Measurements from ENCODE around the gene PHETA2.
"Not testable (repeated sequence)": the region's sequence is repeated elsewhere in the genome, so short reads cannot be mapped to it uniquely, and the experiment has no call there.

The PHETA2 gene

GRCh38 chr22:42101199-42101598 is 27.2 kb downstream of the PHETA2 start:
- no peak for DNase-seq (ENCODE audit: low read depth in 1 of 2, low spot score in 1 of 2)

GRCh38 chr22:42104332-42104860 is 30.3 kb downstream of the PHETA2 start:
- DNase-seq (ENCODE audit: low read depth in 1 of 2, low spot score in 1 of 2) = not testable (repeated sequence)

GRCh38 chr22:42108848-42109247 is 34.8 kb downstream of the PHETA2 start:
- no peak for DNase-seq (ENCODE audit: low read depth in 1 of 2, low spot score in 1 of 2)

DNA sequence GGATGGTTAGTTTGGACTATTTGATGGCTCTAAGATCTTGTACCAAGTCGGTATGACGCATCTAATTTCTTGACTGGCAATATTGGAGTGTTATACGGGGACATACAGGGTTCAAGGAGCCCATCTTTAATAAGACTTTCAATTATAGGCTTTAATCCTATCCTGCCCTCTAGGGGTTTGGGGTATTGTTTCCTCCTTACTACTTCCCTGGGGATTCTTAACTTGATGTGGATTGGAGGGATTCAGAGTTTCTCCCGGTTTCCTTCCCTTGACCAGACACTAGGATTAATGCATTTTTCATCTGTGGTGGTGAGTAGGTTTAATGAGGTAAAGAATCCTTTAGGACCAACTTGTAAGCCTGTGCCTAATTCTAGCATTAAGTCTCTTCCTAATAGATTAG is 37.8 kb downstream of the PHETA2 start:
- DNase-seq (ENCODE audit: low read depth in 1 of 2, low spot score in 1 of 2) = no peak

DNA sequence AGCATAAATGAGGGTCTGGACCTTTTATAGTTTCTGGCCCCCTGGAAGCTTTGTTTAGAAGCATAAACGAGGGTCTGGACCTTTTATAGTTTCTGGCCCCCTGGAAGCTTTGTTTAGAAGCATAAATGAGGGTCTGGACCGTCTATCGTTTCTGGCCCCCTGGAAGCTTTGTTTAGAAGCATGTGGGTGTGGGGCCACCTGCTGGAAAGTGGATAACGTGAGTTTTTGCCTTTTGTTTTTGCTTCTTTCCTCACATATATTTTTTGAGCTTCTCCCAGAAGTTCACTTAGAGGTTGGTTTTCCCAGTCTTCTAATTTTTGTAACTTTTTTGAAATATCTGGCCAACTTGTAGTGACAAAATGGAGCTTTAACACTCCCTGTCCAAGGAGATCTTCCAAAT is 38.7 kb downstream of the PHETA2 start:
- DNase-seq (ENCODE audit: low read depth in 1 of 2, low spot score in 1 of 2) = not testable (repeated sequence)

DNA sequence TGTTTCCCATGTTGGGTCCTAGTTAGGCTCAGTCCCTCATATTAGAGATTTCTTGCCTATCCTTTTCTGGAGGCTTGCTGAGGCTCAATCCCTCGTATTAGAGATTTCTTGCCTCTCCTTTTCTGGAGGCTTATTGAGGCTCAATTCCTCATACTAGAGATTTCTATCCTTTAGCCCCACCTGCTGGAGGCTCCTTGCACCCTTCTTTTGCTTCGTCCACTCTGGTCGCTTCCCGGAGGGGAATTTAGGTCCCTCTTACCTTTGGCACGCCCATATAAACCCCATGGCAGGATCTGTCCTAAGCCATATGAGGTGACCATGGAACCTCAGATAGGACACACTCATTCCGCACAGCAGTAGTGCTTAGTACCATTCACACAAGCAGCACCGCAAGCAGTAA is 40.7 kb downstream of the PHETA2 start:
- no peak for DNase-seq (ENCODE audit: low read depth in 1 of 2, low spot score in 1 of 2)

- DNase-seq (ENCODE audit: low read depth in 1 of 2, low spot score in 1 of 2) = not testable (repeated sequence)
Observed at GRCh38 chr22:42115420-42115830, 41.4 kb downstream of the PHETA2 start.

GRCh38 chr22:42116848-42117424 is 42.9 kb downstream of the PHETA2 start:
- DNase-seq (ENCODE audit: low read depth in 1 of 2, low spot score in 1 of 2) = no peak

DNA sequence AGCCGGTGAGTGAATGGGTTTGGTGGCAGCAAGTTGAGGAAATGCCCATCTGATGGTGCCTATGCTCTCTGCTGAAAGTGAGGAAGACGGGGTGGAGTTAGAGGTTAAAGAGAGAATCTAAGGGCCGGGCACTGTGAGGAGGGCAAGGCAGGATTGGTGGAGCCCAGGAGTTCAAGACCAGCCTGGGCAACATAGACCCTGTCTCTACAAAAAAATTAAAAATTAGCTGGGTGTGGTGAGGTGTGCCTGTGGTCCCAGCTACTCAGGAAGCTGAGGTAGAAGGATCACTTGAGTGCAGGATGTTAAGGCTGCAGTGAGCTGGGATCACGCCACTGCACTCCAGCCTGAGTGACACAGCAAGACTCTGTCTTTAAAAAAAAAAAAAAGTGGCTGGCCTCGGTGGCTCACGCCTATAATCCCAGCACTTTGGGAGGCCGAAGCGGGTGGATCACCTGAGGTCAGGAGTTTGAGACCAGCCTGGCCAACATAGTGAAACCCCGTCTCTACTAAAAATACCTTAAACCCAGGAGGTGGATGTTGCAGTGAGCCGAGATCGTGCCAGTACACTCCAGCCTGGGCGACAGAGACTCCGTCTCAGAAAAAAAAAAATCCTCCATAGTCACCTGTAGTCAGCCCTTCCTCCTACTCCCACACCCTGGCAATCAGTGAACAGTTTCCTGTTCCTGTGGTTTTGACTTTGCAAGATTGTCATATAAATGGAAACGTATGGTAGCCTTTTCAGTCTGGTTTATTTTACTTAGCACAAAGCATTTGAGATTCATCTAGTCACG is 46.4 kb downstream of the PHETA2 start:
- not testable (repeated sequence) for DNase-seq (ENCODE audit: low read depth in 1 of 2, low spot score in 1 of 2)

DNA sequence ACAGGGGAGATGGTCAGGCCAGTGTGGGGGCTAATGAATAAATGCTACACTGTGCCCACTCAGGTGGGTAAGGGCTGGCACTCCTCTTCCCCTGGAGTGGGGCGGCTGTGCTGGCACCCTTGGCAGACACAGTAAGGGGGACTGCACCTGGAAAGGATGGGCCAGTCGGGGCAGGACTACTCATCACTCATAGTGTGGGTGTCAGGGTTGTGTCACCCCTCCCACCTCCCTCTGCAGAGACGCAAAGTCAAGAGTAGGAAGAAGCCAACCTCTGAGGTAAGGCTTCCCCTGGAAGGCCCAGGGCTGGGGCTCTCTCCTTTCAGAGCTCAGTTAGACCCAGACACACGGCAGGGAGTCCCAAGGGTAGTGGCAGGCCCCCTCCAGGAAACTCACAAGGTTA is 49.5 kb downstream of the PHETA2 start:
- DNase-seq (ENCODE audit: low read depth in 1 of 2, low spot score in 1 of 2) = not testable (repeated sequence)

GRCh38 chr22:42127606-42128005 is 53.6 kb downstream of the PHETA2 start:
- DNase-seq (ENCODE audit: low read depth in 1 of 2, low spot score in 1 of 2) = no peak

- DNase-seq (ENCODE audit: low read depth in 1 of 2, low spot score in 1 of 2) = not testable (repeated sequence)
Observed at GRCh38 chr22:42128007-42128406, 54.0 kb downstream of the PHETA2 start.
